Psoas muscle (tissue), 8 donors: Measurements from ENCODE around the gene ENOPH1. TPM values are rescaled to one million over a fixed set of nuclear protein-coding genes. Genes with fewer than 3 reads are reported as not detected.

ENCODE experiments used
- ATAC-seq, 4 donors: fragments of 200-7000 bp; cut with Tn5 transposase; one replicate each; pipeline ENCODE4 v1.9.1; 2020; ENCODE audit warnings: moderate library complexity in 3 of 4, mild to moderate bottlenecking in 2 of 4
- DNase-seq, 2 donors: peaks; one replicate each; pipeline ENCODE4 v3.0.0-alpha.2; 2020
- H3K27ac ChIP-seq: fragments of 200-600 bp; one replicate; pipeline ENCODE4 v1.8.0; 2022
- H3K27me3 ChIP-seq, 3 donors: fragments of 200-600 bp in 1 of 3; one replicate each; pipeline versions ENCODE4 v1.6.1 to v1.8.0; 2013 to 2022; ENCODE audit warnings: low read length in 2 of 3, mild to moderate bottlenecking in 2 of 3, moderate library complexity in 1 of 3; ENCODE audit not compliant: insufficient read depth in 3 of 3
- H3K36me3 ChIP-seq, 2 donors: fragments of 200-600 bp in 1 of 2; one replicate each; pipeline versions ENCODE4 v1.6.1 to v1.8.0; 2013 to 2022; ENCODE audit warnings: low read depth in 1 of 2, mild to moderate bottlenecking in 1 of 2, moderate library complexity in 1 of 2; ENCODE audit not compliant: insufficient read depth in 1 of 2
- H3K4me1 ChIP-seq: fragments of 200-600 bp; one replicate; pipeline ENCODE4 v1.8.0; 2022
- H3K4me3 ChIP-seq: fragments of 200-600 bp; one replicate; pipeline ENCODE4 v1.8.0; 2022; ENCODE audit warnings: mild to moderate bottlenecking
- H3K9me3 ChIP-seq: fragments of 200-600 bp; one replicate; pipeline ENCODE4 v1.8.0; 2022
- WGBS, 3 donors: extraction: QIAGEN DNeasy Blood & Tissue Kit; methylation state at CpG; one replicate each; pipeline versions ENCODE4 v1.1.6 to v1.1.7; 2013; 5-methylcytosine and 5-hydroxymethylcytosine counted together
- intact Hi-C, 2 donors: fragments of 100-400 bp; cut with DNase I; formaldehyde crosslinking; loops; one replicate each; pipeline versions ENCODE4 v1.11.0 to v1.14.2; 2022
- polyA plus RNA-seq, 3 donors: library from polyadenylated mRNA; stranded (reverse); fragments of 200-250 nt; gene quantifications; one replicate each; pipeline ENCODE4 v1.2.3, GENCODE V29; 2013
- total RNA-seq, 4 donors: library from RNA; stranded (reverse); fragmentation: NEBNext Ultra II Directional in 2 of 4; extraction: Animal tissue kit (Norgen Biotek cat#: 25700) in 2 of 4; gene quantifications; one replicate each; pipeline versions ENCODE4 v1.2.1 to v1.2.4, GENCODE V29; 2021 to 2023
- TF ChIP-seq, protein P1 (sequence below): fragments of 200-600 bp; IDR thresholded peaks from one replicate; pipeline ENCODE4 v1.8.0; 2022; ENCODE audit warnings: antibody characterized with exemption
- donor health status: healthy with polysubstance abuse.
- donor health status: DM: no; HTN: no; CAD: no; lungs with moderate emphysema.
- donor health status: Bipolar disorder and iron deficiency.
- donor health status: healthy.
- donor health status: DM: yes; HTN: yes; CAD: no.
- donor health status: DM: no; HTN: no; CAD: no.
- donor health status: DM: no; HTN: no; CAD: no.
- donor health status: DM: yes; HTN: yes; CAD: no.

ENOPH1 gene
- total and polyA plus RNA-seq, 7 donors: 9.1 to 27.7 (median 12.5) TPM

GRCh38 chr4:82423245-82424054 is 6.9 kb upstream of the ENOPH1 start:
- H3K9me3 ChIP-seq: no peaks in the 10 kb centered on the region
- peaks cover 4 to 62% of the 10 kb centered on the region in 2 donors for H3K36me3 ChIP-seq
- no peak overlapping the region for H3K4me3 ChIP-seq
- DNase-seq (no peak), ATAC-seq (peak in 1 of 4 donors; percentile 14)
- no peaks in the 10 kb centered on the region for H3K27me3 ChIP-seq
- TF ChIP-seq, protein P1, sequence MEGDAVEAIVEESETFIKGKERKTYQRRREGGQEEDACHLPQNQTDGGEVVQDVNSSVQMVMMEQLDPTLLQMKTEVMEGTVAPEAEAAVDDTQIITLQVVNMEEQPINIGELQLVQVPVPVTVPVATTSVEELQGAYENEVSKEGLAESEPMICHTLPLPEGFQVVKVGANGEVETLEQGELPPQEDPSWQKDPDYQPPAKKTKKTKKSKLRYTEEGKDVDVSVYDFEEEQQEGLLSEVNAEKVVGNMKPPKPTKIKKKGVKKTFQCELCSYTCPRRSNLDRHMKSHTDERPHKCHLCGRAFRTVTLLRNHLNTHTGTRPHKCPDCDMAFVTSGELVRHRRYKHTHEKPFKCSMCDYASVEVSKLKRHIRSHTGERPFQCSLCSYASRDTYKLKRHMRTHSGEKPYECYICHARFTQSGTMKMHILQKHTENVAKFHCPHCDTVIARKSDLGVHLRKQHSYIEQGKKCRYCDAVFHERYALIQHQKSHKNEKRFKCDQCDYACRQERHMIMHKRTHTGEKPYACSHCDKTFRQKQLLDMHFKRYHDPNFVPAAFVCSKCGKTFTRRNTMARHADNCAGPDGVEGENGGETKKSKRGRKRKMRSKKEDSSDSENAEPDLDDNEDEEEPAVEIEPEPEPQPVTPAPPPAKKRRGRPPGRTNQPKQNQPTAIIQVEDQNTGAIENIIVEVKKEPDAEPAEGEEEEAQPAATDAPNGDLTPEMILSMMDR: no peak
- intact Hi-C loops: no loop called here
- H3K4me1 ChIP-seq: peaks cover 21% of the 10 kb centered on the region
- 79 to 87% (median 80%) methylated on average over 7 of the region's 7 CpGs for WGBS, 3 donors
- H3K27ac ChIP-seq: no peak overlapping the region

GRCh38 chr4:82425478-82425877 is 4.9 kb upstream of the ENOPH1 start:
- intact Hi-C loops: no loop called here

DNA sequence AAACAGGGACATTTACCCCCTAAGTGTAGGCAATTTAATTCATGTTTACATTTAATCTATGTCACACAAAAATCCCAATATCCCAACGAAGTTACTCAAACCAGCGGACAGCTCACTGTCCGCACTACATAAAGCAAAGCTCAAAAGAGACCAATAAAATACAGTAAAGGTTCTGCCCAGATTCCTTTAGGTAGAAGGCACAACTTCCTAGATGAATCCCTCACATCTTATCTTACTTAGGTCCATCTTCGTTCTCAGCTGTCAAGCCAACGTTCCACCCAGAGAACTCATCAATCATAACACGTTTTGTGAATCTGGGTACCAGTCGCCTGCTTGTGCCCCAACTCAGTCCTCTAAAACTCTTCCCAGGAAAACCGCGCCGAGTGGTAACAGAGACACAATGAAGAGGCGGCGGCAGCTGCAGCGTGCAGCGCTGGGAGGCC is 1.8 kb upstream of the ENOPH1 start:
- TF ChIP-seq, protein P1: no peak
- Histone ChIP-seq H3K4me3 (peak overlapping the region; percentile 81), H3K4me1 (peaks cover 28% of the 10 kb centered on the region), H3K36me3 (peaks cover 4 to 46% of the 10 kb centered on the region in 2 donors), H3K9me3 (no peaks in the 10 kb centered on the region), H3K27me3 (no peaks in the 10 kb centered on the region), H3K27ac (peak overlapping the region; percentile 99)
- WGBS, 3 donors: 1% methylated on average over 14 of the region's 14 CpGs
- DNase-seq: no peak
- intact Hi-C loops: loop anchor here in 1 of 2 donors (2.0 kb wide), 1 partner anchor 54 kb away; no protein-coding TSS in a partner anchor
- ATAC-seq: no peak

More at GRCh38 chr4:82425478-82425877, 4.9 kb upstream of the ENOPH1 start:
- H3K4me3 ChIP-seq: no peak overlapping the region
- DNase-seq: no peak
- H3K27me3 ChIP-seq: no peaks in the 10 kb centered on the region
- H3K9me3 ChIP-seq: no peaks in the 10 kb centered on the region
- ATAC-seq: no peak
- peaks cover 21% of the 10 kb centered on the region for H3K4me1 ChIP-seq
- WGBS, 3 donors: 84 to 87% (median 86%) methylated on average over 10 of the region's 10 CpGs
- H3K27ac ChIP-seq: no peak overlapping the region
- TF ChIP-seq, protein P1: no peak
- H3K36me3 ChIP-seq: peaks cover 4 to 62% of the 10 kb centered on the region in 2 donors

- Histone ChIP-seq H3K9me3 (no peaks in the 10 kb centered on the region), H3K4me1 (peaks cover 28% of the 10 kb centered on the region), H3K27me3 (no peaks in the 10 kb centered on the region), H3K36me3 (peaks cover 4 to 40% of the 10 kb centered on the region in 2 donors), H3K4me3 (peak overlapping the region; percentile 81), H3K27ac (peak overlapping the region; percentile 99)
- intact Hi-C loops: loop anchor here (1.0 to 2.0 kb wide), 2 partner anchors 54 to 55 kb away; no protein-coding TSS in a partner anchor
- ATAC-seq: peak; percentile 86 to 87 (median 86)
- TF ChIP-seq, protein P1: peak; percentile 96
- WGBS, 3 donors: 0 to 1% (median 1%) methylated on average over 66 to 83 of the region's 83 CpGs
- DNase-seq: peak; percentile 93 to 97
These were observed 1.2 kb upstream of the ENOPH1 start for GRCh38 chr4:82428969-82429727.
